Measurements from ENCODE around the gene CHFR.

The CHFR gene

GRCh38 chr12:132873724-132874123 lies 13.7 kb downstream of the CHFR start:
- no peak for DNase-seq
- Histone ChIP-seq H3K36me3 (ENCODE audit: insufficient read depth, low read length) (peaks cover 55% of the 10 kb centered on the region), H3K4me1 (ENCODE audit: insufficient read depth, low read length) (no peaks in the 10 kb centered on the region), H4K20me1 (ENCODE audit: insufficient read depth, low read length) (peaks cover 2% of the 10 kb centered on the region; the same call in 1 of the 2 replicates), H3K4me2 (ENCODE audit: insufficient read depth, low read length) (no peak overlapping the region), H3K9me3 (ENCODE audit: insufficient read depth, low read length, severe bottlenecking) (no peaks in the 10 kb centered on the region), H3K79me2 (ENCODE audit: insufficient read depth, low read length) (no peaks in the 10 kb centered on the region), H2AFZ (ENCODE audit: low read depth, low read length) (no peak overlapping the region), H3K4me3 (ENCODE audit: low read depth in 1 of 2, low read length in 2 of 2) (no peak overlapping the region), H3K27me3 (ENCODE audit: insufficient read depth, low read length, poor library complexity) (no peaks in the 10 kb centered on the region), H3K27ac (ENCODE audit: low read length) (no peak overlapping the region), H3K9ac (ENCODE audit: low read depth, low read length) (no peak overlapping the region)
- no peak for ATAC-seq (ENCODE audit: insufficient read depth, low read depth)
- no peak for TF ChIP-seq EZH2 (IDR thresholded peaks at IDR 0.05; ENCODE audit: borderline replicate concordance, low read depth, low read length, severe bottlenecking)

- peaks cover 54% of the 10 kb centered on the region for H3K36me3 ChIP-seq (ENCODE audit: insufficient read depth, low read length)
- no peak for DNase-seq
- peaks cover 2% of the 10 kb centered on the region; the same call in 1 of the 2 replicates for H4K20me1 ChIP-seq (ENCODE audit: insufficient read depth, low read length)
Measured at GRCh38 chr12:132872975-132873421, 14.4 kb downstream of the CHFR start.

DNA sequence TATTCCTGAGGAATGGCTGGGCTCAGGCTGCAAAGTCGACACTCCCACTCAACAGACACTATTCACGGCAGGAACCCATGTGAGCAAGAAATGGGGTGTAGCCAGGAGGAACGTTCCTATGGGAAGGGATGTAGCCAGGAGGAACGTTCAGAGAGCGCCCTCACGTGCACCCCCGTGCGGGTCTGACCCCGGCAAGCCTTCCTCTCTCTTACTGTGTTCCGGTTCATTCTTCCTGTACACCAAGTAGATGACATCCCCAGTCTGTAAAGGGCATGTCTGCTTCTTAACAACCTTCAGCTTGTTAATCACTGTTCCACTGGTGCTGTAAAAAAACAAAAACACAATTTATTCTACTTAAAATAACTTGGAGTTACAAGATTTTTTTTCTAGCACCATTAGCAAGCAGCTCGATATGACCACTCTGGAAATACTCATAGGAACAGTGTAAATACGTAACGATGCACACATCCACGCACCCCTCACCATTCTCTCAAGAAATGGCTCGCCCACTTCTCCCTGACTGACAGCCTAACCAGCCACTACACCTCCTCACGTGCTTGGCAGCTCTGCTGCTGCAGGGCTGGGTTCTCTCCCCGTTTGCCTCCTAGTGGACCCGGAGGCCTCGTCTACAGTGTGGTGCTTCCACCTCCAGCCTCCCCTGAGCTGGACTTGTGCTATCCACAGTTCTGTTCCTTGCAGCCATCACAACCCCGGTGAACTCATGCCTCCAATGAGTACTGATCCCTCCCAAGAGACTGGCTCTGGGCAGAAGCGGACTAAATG lies 15.1 kb downstream of the CHFR start:
- DNase-seq (no peak), ATAC-seq (ENCODE audit: insufficient read depth, low read depth) (no peak)
- no peak overlapping the region for H3K27ac ChIP-seq (ENCODE audit: low read length)
- peaks cover 2% of the 10 kb centered on the region; the same call in 1 of the 2 replicates for H4K20me1 ChIP-seq (ENCODE audit: insufficient read depth, low read length)
- H3K36me3 ChIP-seq (ENCODE audit: insufficient read depth, low read length) = peaks cover 53% of the 10 kb centered on the region
- no peak overlapping the region for H3K9ac ChIP-seq (ENCODE audit: low read depth, low read length)
- TF ChIP-seq, protein P1, sequence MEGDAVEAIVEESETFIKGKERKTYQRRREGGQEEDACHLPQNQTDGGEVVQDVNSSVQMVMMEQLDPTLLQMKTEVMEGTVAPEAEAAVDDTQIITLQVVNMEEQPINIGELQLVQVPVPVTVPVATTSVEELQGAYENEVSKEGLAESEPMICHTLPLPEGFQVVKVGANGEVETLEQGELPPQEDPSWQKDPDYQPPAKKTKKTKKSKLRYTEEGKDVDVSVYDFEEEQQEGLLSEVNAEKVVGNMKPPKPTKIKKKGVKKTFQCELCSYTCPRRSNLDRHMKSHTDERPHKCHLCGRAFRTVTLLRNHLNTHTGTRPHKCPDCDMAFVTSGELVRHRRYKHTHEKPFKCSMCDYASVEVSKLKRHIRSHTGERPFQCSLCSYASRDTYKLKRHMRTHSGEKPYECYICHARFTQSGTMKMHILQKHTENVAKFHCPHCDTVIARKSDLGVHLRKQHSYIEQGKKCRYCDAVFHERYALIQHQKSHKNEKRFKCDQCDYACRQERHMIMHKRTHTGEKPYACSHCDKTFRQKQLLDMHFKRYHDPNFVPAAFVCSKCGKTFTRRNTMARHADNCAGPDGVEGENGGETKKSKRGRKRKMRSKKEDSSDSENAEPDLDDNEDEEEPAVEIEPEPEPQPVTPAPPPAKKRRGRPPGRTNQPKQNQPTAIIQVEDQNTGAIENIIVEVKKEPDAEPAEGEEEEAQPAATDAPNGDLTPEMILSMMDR (IDR thresholded peaks at IDR 0.05; ENCODE audit: borderline replicate concordance, extremely low read depth, low read length, poor library complexity, severe bottlenecking) = no peak
- no peak for TF ChIP-seq EZH2 (IDR thresholded peaks at IDR 0.05; ENCODE audit: borderline replicate concordance, low read depth, low read length, severe bottlenecking)
- H3K4me1 ChIP-seq (ENCODE audit: insufficient read depth, low read length) = no peaks in the 10 kb centered on the region
- H3K27me3 ChIP-seq (ENCODE audit: insufficient read depth, low read length, poor library complexity) = no peaks in the 10 kb centered on the region
- no peaks in the 10 kb centered on the region for H3K79me2 ChIP-seq (ENCODE audit: insufficient read depth, low read length)
- no peak overlapping the region for H3K4me2 ChIP-seq (ENCODE audit: insufficient read depth, low read length)
- H2AFZ ChIP-seq (ENCODE audit: low read depth, low read length) = no peak overlapping the region
- no peaks in the 10 kb centered on the region for H3K9me3 ChIP-seq (ENCODE audit: insufficient read depth, low read length, severe bottlenecking)
- no peak overlapping the region for H3K4me3 ChIP-seq (ENCODE audit: low read depth in 1 of 2, low read length in 2 of 2)

More at GRCh38 chr12:132872975-132873421, 14.4 kb downstream of the CHFR start:
- Histone ChIP-seq H3K27me3 (ENCODE audit: insufficient read depth, low read length, poor library complexity) (no peaks in the 10 kb centered on the region), H3K27ac (ENCODE audit: low read length) (no peak overlapping the region; the same call in 1 of the 2 replicates), H3K79me2 (ENCODE audit: insufficient read depth, low read length) (no peaks in the 10 kb centered on the region), H3K4me2 (ENCODE audit: insufficient read depth, low read length) (no peak overlapping the region), H3K4me1 (ENCODE audit: insufficient read depth, low read length) (no peaks in the 10 kb centered on the region), H3K9ac (ENCODE audit: low read depth, low read length) (no peak overlapping the region), H3K9me3 (ENCODE audit: insufficient read depth, low read length, severe bottlenecking) (no peaks in the 10 kb centered on the region), H3K4me3 (ENCODE audit: low read depth in 1 of 2, low read length in 2 of 2) (no peak overlapping the region), H2AFZ (ENCODE audit: low read depth, low read length) (no peak overlapping the region)
- ATAC-seq (ENCODE audit: insufficient read depth, low read depth) = no peak
- TF ChIP-seq, protein P1 (IDR thresholded peaks at IDR 0.05; ENCODE audit: borderline replicate concordance, extremely low read depth, low read length, poor library complexity, severe bottlenecking) = no peak
- no peak for TF ChIP-seq EZH2 (IDR thresholded peaks at IDR 0.05; ENCODE audit: borderline replicate concordance, low read depth, low read length, severe bottlenecking)

DNA sequence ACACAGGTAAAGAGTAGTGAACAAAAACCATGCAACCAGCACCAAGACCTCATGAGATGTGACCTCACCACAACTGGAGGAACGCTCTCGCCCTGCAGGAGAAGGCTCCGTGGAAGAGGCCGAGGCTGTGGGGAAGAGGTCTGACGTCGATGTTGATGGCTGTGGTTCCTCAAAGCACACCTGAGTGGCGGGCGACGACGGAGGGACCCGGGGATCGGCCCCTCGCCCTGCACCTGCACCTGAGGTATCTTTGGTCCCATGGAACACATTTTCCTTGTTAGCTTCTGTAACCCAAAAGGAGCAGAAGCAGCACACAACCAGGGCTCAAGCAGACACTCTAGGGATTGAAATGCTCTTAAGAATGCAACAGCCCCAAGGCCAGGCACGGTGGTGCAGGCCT lies 17.9 kb downstream of the CHFR start:
- Histone ChIP-seq H3K36me3 (ENCODE audit: insufficient read depth, low read length) (peaks cover 50% of the 10 kb centered on the region), H3K79me2 (ENCODE audit: insufficient read depth, low read length) (no peaks in the 10 kb centered on the region), H2AFZ (ENCODE audit: low read depth, low read length) (no peak overlapping the region), H3K4me1 (ENCODE audit: insufficient read depth, low read length) (no peaks in the 10 kb centered on the region), H3K4me2 (ENCODE audit: insufficient read depth, low read length) (no peak overlapping the region), H4K20me1 (ENCODE audit: insufficient read depth, low read length) (peaks cover 2% of the 10 kb centered on the region; the same call in 1 of the 2 replicates), H3K9ac (ENCODE audit: low read depth, low read length) (no peak overlapping the region), H3K9me3 (ENCODE audit: insufficient read depth, low read length, severe bottlenecking) (peaks cover 2% of the 10 kb centered on the region), H3K4me3 (ENCODE audit: low read depth in 1 of 2, low read length in 2 of 2) (no peak overlapping the region), H3K27me3 (ENCODE audit: insufficient read depth, low read length, poor library complexity) (no peaks in the 10 kb centered on the region), H3K27ac (ENCODE audit: low read length) (no peak overlapping the region)
- TF ChIP-seq, protein P1 (IDR thresholded peaks at IDR 0.05; ENCODE audit: borderline replicate concordance, extremely low read depth, low read length, poor library complexity, severe bottlenecking) = no peak
- no peak for TF ChIP-seq EZH2 (IDR thresholded peaks at IDR 0.05; ENCODE audit: borderline replicate concordance, low read depth, low read length, severe bottlenecking)
- DNase-seq (no peak), ATAC-seq (ENCODE audit: insufficient read depth, low read depth) (no peak)

Measured in DND-41 (cell line).